Stomach (tissue), 9 donors: ENCODE measurements around the gene PATZ1. TPM values are rescaled to one million over a fixed set of nuclear protein-coding genes. Genes with fewer than 3 reads are reported as not detected.

ENCODE experiments used
- DNase-seq, 2 donors: peaks; one replicate each; pipeline versions ENCODE4 v3.0.0 to v3.0.0-alpha.2; 2013 to 2019
- H3K27ac ChIP-seq, 5 donors: fragments of 200-600 bp in 4 of 5; sonication (generic) in 4 of 5; one replicate each; pipeline ENCODE4 v1.5.1; 2013 to 2019; ENCODE audit warnings: mild to moderate bottlenecking in 1 of 5, moderate library complexity in 1 of 5
- H3K27me3 ChIP-seq, 3 donors: fragments of 200-600 bp; sonication (generic); one replicate each; pipeline ENCODE4 v1.5.1; 2017 to 2019; ENCODE audit warnings: mixed run types in 1 of 3
- H3K36me3 ChIP-seq, 4 donors: fragments of 200-600 bp; sonication (generic); 1 replicate in 3 of 4; 2 replicates in 1 of 4; pipeline ENCODE4 v1.5.1; 2016 to 2019
- H3K4me1 ChIP-seq, 4 donors: fragments of 200-600 bp; sonication (generic); one replicate each; pipeline ENCODE4 v1.5.1; 2016 to 2019
- H3K4me3 ChIP-seq, 4 donors: fragments of 200-600 bp; sonication (generic) in 3 of 4; one replicate each; pipeline ENCODE4 v1.5.1; 2016 to 2019; ENCODE audit warnings: mild to moderate bottlenecking in 1 of 4
- H3K9me3 ChIP-seq, 4 donors: fragments of 200-600 bp; sonication (generic); one replicate each; pipeline ENCODE4 v1.5.1; 2016 to 2019
- CTCF ChIP-seq, 7 experiments: fragments of 450-650 bp in 4 of 7; fragments of 200-600 bp in 3 of 7; sonication (generic) in 3 of 7; IDR thresholded peaks; one replicate each; pipeline ENCODE4 v1.5.1; 2016 to 2019; ENCODE audit warnings: antibody characterized with exemption in 7 of 7, control low read depth in 2 of 7, mild to moderate bottlenecking in 1 of 7
- EP300 ChIP-seq: sonication (generic); formaldehyde crosslinking; IDR thresholded peaks from one replicate; pipeline ENCODE4 v1.6.1; 2017; ENCODE audit warnings: antibody characterized with exemption
- POLR2A ChIP-seq, 4 donors: fragments of 450-650 bp; IDR thresholded peaks; one replicate each; pipeline ENCODE4 v1.6.1; 2016; ENCODE audit warnings: antibody characterized with exemption in 4 of 4, control low read depth in 2 of 4, mild to moderate bottlenecking in 1 of 4, moderate library complexity in 1 of 4
- POLR2AphosphoS5 ChIP-seq, 3 donors: sonication (generic); formaldehyde crosslinking; IDR thresholded peaks; one replicate each; pipeline ENCODE4 v1.6.1; 2016; ENCODE audit warnings: antibody characterized with exemption in 3 of 3
- WGBS, 5 donors: extraction: QIAGEN DNeasy Blood & Tissue Kit in 3 of 5; methylation state at CpG; one replicate each; pipeline versions ENCODE4 v1.1.5 to v1.1.7; 2013 to 2018; 5-methylcytosine and 5-hydroxymethylcytosine counted together
- intact Hi-C: fragments of 100-400 bp; cut with DNase I; formaldehyde crosslinking; loops from one replicate; pipeline ENCODE4 v1.15.1; 2023; ENCODE audit warnings: low total_unique reads
- polyA plus RNA-seq, 3 donors: library from polyadenylated mRNA; stranded (reverse); fragments of 200-250 nt; gene quantifications; one replicate each; pipeline ENCODE4 v1.2.3, GENCODE V29; 2013
- total RNA-seq, 5 donors: library from RNA; depleted of rRNA; stranded (reverse); fragments of >200 nt; gene quantifications; one replicate each; pipeline versions ENCODE4 v1.1.0 to v1.2.3, GENCODE V29; 2014 to 2016
- donor health status: healthy with polysubstance abuse.
- donor health status: Bipolar disorder and iron deficiency.
- donor health status: healthy.

The PATZ1 gene
- total and polyA plus RNA-seq, 8 donors = 4.9 to 21.1 (median 14.0) TPM

- intact Hi-C loops = no loop called here
- 18 to 34% (median 27%) methylated on average over 16 of the region's 16 CpGs for WGBS, 5 donors
- H3K4me3 ChIP-seq = peak overlapping the region; percentile 62 to 76 (median 72)
- H3K36me3 ChIP-seq = peaks cover 0 to 53% (median 46%) of the 10 kb centered on the region in 4 donors
- H3K4me1 ChIP-seq = peaks cover 68 to 88% (median 85%) of the 10 kb centered on the region in 4 donors
- no peaks in the 10 kb centered on the region for H3K9me3 ChIP-seq
- peak in 1 of 2 donors; percentile 72 for DNase-seq
- no peaks in the 10 kb centered on the region for H3K27me3 ChIP-seq
- TF ChIP-seq CTCF (IDR thresholded peaks at IDR 0.05) (no peak), EP300 (no peak), POLR2A (IDR thresholded peaks at IDR 0.05) (no peak), POLR2AphosphoS5 (IDR thresholded peaks at IDR 0.05) (no peak)
- peak overlapping the region; percentile 78 to 95 (median 88) for H3K27ac ChIP-seq
Measured at GRCh38 chr22:31342389-31343140, 3.6 kb downstream of the PATZ1 start.

- TF ChIP-seq POLR2A (IDR thresholded peaks at IDR 0.05) (no peak), EP300 (no peak), POLR2AphosphoS5 (IDR thresholded peaks at IDR 0.05) (no peak), CTCF (IDR thresholded peaks at IDR 0.05) (no peak)
Measured at GRCh38 chr22:31341386-31342088, 4.6 kb downstream of the PATZ1 start.

GRCh38 chr22:31340765-31341247 is 5.3 kb downstream of the PATZ1 start:
- 0 to 6% (median 0%) methylated on average over 2 of the region's 2 CpGs for WGBS, 5 donors
- Histone ChIP-seq H3K9me3 (no peaks in the 10 kb centered on the region), H3K36me3 (peaks cover 3 to 67% (median 60%) of the 10 kb centered on the region in 4 donors), H3K4me1 (peaks cover 66 to 81% (median 74%) of the 10 kb centered on the region in 4 donors), H3K27ac (peak overlapping the region; percentile 26 to 89 (median 83)), H3K27me3 (no peaks in the 10 kb centered on the region), H3K4me3 (peak overlapping the region in 1 of 4 donors; percentile 74)
- intact Hi-C loops = no loop called here
- TF ChIP-seq POLR2AphosphoS5 (IDR thresholded peaks at IDR 0.05) (no peak), EP300 (no peak), POLR2A (IDR thresholded peaks at IDR 0.05) (no peak), CTCF (IDR thresholded peaks at IDR 0.05) (no peak)
- peak in 1 of 2 donors; percentile 24 for DNase-seq

More at GRCh38 chr22:31341386-31342088, 4.6 kb downstream of the PATZ1 start:
- WGBS, 5 donors = 37 to 68% (median 46%) methylated on average over 13 to 14 of the region's 14 CpGs
- H3K36me3 ChIP-seq = peaks cover 0 to 60% (median 56%) of the 10 kb centered on the region in 4 donors
- peaks cover 66 to 81% (median 75%) of the 10 kb centered on the region in 4 donors for H3K4me1 ChIP-seq
- H3K4me3 ChIP-seq = peak overlapping the region in 1 of 4 donors; percentile 74
- no peaks in the 10 kb centered on the region for H3K27me3 ChIP-seq
- peak overlapping the region; percentile 26 to 89 (median 83) for H3K27ac ChIP-seq
- intact Hi-C loops = no loop called here
- peak in 1 of 2 donors; percentile 15 for DNase-seq
- no peaks in the 10 kb centered on the region for H3K9me3 ChIP-seq

- no peaks in the 10 kb centered on the region for H3K27me3 ChIP-seq
- peak overlapping the region in 3 of 5 donors; percentile 83 to 89 (median 88) for H3K27ac ChIP-seq
- peak in 1 of 2 donors; percentile 19 for DNase-seq
- peaks cover 64 to 82% (median 71%) of the 10 kb centered on the region in 4 donors for H3K4me1 ChIP-seq
- intact Hi-C loops = no loop called here
- H3K4me3 ChIP-seq = no peak overlapping the region
- peaks cover 6 to 71% (median 65%) of the 10 kb centered on the region in 4 donors for H3K36me3 ChIP-seq
- WGBS, 5 donors = 74 to 89% (median 76%) methylated on average over 6 of the region's 6 CpGs
- TF ChIP-seq CTCF (IDR thresholded peaks at IDR 0.05) (no peak), POLR2AphosphoS5 (IDR thresholded peaks at IDR 0.05) (no peak), EP300 (no peak), POLR2A (IDR thresholded peaks at IDR 0.05) (no peak)
- no peaks in the 10 kb centered on the region for H3K9me3 ChIP-seq
Measured at GRCh38 chr22:31340360-31340759, 5.8 kb downstream of the PATZ1 start.
